Activated naive CD4-positive, alpha-beta T cell treated with anti-CD3 and anti-CD28 coated beads, Interleukin-2, amount 50 U/mL, for 16 hours (primary cell): ENCODE data around the gene SETD7.
A peak's percentile ranks its signal among the peaks of the same experiment; 100 is the strongest.

Source experiments
- DNase-seq: peaks from one replicate; pipeline ENCODE4 v3.0.0-alpha.2; 2020

SETD7 gene

DNA sequence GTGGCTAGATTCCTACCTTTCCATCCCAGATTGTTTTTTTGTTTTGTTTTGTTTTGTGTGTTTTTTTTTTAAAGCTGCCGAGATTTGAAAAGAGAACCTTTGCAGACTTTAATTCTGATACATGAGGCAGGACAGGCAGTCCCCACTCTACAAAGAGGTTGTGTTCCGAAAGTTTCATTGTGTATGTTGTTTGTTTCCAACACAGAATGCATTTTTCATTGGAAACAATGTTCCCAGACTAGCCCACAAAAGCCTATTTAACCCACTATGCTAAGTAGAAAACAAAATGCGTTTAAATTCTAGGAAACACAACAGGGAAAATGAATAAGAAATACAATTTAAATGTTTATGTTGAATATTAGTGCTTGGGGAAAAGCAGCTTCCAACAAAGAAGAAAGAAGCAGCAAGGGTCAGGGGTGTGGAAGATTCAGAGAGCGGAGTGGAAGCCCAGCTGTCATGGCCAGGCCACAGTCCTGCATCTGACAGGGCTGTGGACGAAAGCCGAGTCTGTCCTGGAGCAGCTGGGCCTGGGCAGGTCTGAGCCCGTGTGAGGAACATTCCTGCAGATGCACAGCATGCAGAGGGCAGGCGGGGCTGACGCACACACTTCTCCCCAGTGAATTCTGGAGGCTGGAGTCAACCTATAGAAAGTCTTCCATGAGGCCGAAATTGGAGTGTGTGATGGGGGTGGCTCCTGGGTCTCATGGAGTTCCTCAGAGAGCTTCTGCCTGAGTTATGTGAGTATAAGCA lies 12.4 kb upstream of the SETD7 start:
- DNase-seq: no peak

DNA sequence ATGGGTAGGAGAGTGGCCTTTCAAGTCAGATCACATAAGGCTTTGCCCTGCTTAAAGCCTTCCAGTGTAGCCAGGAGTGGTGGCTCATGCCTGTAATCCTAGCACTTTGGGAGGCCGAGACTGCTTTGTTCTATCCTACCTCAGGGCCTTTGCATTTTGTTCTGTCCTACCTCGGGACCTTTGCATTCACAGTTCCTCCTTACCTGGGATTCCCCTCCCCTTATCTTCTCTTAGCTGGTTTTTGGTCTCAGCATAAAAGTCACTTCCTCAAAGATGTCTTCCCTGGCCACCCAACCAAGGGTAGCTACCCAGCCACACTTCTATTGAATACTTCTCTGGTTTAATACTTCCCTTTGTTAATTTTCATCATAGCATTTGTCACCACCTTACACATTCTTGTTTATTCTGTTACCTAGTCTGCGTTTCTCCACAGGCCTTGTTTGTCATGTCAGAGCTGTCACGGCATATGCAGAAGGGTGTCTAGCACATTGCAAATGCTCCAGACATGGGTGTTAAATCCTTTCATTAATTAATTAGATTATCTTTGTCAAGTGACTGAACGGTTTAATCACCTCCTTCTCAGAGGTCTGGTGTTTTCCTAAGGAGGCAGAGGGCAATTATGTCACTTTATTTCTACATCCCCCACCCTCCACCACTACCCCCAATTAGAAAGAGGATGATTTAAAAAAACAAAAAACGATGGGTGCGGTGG lies 11.3 kb upstream of the SETD7 start:
- DNase-seq: no peak

DNA sequence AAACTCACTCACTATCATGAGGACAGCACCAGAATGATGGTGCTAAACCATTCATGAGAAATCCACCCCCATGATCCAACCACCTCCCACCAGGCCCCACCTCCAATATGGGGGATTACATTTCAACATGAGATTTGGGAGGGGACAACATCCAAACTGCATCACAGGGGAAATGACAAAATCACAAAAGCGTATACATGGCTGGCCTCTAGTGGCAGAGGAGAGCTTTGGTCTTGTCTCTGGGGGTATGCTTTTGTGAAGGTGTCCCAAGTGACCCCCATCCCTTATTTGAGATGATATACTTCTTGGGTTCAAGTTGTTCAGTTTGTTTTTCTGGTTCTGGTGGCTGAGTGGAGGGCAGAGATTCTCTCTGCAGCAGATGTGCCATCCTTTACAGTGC lies 8.5 kb upstream of the SETD7 start:
- DNase-seq: no peak

DNA sequence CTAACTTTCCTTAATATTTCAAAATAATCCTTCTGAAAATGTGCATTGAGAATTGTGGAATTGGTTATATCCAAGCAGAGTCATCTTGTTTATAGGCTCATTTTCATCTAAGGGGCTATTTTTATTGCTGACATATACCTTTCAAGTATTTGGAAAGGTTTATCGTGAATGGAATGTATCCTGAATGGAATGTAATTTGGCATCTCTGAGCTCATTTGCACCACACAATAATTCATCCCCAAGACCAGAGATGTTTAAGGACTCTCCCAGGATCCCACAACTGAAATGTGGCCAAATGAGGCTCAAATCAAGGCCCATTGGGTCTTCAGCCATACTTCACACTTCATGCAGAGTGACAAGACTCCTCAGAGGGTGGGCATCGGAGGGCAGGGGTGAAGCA lies 7.5 kb upstream of the SETD7 start:
- DNase-seq: no peak

DNA sequence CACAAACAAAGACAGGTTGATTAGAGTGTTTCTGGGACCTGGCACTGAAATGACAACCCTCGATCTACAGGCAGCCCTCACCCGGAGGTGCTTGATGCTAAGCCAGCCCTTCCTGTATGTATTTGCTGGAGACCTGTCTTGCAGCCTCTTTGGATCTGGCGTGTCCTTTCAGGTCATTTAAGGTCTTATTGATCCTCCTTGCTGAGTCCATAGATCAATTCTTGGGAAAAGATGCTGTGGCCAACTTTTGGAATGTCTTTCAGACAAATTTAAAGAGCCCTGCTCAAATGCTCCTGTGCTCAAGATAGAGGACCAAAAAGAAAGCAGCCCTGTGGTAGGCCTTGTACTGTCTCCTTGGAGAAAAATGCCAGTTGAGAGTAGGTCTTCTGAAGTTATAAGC lies 6.8 kb upstream of the SETD7 start:
- no peak for DNase-seq

DNA sequence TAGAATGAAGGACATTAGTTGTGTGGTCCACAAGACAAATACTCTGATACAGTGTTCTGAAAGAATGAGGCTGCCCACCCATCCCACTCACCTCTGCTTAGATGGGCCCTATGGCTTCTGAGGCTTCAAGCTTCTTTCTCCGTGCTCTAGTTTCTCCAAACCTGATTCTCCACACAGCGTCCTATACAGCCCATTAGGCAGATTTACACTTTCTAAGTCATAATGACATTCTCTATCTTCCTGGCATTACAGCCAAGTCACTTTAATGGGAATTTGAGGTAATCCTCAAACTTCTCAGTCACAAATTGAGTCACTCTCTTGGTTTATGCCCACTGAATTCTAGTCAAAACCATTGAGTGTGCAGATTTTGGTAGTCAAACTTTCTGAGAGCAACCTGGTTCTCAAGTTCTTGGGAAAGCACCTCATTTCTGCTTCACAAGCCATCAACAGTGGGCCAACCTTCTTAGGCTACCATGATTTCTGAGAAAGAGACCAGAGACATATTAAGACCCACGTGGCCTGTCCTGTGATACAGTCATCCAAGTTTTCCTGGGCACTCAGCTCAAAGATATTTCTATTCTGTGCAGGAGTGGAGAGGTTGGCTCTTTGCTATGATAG lies 6.2 kb upstream of the SETD7 start:
- no peak for DNase-seq

DNA sequence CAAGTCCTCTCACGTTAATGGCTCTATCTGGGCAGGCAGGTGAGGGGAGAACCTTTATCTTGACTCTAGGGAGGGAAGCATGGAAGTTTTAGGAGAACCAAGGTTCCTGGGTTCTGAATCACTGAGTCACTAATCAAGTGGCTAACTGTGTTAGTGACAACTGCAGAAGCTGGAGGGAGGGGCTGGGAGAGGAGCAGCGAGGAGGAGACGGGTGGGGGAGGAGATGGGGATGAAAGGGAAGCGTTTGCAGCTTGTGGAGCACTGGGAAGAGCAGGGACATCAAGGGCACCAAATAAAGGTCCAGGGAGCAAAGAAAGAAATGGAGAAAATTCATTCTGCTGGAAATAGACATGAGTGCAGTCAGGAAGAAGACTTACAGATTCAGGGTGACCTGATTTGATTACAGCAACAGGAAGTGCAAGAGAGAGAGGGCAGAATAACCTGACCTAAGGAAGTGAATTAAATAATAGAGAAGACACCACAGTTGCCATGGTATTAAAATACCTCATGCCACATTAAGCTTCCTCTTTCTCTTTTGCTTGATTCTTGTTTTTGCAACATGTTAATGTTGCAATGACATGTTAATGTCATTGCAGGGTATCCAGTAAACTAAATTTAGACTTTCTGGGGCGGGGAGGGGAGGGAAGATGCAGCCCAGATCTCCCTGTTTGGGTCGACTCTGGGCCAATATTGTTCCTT lies 4.5 kb upstream of the SETD7 start:
- DNase-seq: no peak

DNA sequence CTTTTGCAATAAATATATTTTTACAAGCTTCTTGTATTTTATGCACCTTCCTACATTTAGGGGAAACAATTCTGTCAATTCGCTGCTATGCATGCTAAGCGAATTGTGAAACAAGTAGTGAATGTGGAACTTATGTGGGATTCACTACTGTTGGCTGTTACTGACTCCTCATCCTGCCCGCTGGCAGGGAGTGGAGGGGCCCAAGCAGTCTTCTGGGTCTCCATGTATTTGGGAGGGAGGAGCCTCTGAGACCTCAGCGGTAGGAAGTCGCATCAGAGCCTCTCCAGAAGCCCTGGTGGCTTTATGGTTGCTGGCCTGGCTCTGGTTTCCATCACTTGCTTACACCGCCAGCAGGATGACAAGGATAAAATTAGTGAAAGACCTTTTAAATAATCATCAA lies 3.7 kb upstream of the SETD7 start:
- no peak for DNase-seq

DNA sequence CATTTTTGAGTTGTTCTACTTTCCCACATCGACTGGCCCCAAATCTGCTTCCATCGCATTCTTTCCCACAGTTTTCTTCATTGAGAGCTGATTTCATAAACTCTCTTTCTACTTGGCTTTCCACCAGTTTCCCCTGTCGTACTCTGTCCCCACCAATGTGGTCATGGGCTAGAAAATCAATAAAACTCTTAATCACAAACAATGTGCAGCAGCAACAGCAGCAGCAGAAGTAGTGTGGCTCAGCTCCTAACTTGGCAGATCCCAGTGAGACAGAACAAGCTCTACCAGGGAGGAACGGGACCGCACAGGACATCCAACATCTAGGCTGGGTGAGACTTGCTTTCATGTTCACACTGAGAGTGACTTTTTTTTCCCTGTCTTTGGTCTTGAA lies 3.1 kb upstream of the SETD7 start:
- DNase-seq: no peak

DNA sequence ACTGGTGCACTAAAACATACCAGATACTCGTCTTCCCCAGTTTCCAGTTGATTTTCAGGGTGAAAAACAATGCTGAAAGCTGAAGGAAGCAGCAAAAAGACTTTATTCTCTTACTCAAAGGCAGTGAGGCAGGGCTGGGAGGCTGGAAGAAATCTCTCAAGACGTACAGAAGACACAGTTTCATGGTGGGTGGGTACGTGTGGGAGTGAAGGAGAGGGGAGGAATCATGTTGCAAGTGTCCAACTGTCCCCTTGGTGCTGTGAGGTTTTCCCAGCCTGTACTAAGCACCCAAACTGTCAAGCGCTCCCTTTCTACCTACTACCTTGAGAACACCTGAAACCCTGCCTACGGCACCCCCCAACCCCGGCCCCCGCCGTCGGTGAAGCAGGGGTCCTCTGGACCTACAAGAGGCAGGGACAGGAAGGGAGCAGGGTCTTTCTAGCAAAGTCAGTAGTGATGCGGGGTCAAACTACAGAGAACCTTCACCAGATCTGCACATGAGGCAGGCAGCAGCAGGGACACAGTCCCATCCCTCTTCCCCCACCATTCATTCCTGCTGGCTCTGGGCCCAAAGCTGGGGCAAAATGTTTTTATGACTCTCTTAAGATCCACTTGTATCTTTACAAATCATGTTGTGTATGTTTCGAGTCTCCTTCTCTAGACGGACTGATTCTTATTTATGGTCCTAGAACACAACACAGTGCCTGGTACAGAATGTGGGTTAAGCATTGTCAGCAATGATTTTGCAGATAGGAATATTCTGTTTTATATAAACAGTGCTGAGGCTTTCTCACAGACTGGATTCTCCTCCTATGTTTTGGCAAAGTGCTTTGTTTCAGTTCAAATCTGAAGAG lies 2.4 kb upstream of the SETD7 start:
- DNase-seq: no peak

DNA sequence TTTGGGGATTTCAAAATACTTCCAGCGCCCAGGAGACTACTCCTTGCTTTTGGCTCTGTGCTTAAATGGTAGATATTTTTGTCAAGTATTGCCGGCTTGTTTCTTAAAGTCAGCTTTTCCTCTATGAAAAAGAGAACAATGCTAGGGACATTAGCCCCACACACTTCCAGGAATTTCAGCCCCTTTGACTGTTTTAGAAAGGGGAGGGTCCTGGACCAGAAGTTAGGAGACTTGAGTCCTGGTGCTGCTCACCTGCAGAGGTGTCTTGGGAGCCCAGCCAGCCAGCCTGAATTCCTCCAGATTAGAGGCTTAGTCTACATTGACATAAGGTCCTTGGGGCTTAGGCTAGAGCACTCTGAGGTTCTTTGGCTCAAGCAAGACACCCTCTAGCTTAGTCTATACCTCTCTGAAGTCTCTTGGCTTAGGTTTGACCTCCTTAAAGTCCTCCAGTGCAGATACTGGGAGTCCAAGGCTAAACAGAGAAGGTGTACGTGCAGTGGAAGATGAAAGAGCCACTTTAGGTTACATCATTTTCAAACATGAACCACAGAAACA lies 1.6 kb upstream of the SETD7 start:
- peak; percentile 15 for DNase-seq

DNA sequence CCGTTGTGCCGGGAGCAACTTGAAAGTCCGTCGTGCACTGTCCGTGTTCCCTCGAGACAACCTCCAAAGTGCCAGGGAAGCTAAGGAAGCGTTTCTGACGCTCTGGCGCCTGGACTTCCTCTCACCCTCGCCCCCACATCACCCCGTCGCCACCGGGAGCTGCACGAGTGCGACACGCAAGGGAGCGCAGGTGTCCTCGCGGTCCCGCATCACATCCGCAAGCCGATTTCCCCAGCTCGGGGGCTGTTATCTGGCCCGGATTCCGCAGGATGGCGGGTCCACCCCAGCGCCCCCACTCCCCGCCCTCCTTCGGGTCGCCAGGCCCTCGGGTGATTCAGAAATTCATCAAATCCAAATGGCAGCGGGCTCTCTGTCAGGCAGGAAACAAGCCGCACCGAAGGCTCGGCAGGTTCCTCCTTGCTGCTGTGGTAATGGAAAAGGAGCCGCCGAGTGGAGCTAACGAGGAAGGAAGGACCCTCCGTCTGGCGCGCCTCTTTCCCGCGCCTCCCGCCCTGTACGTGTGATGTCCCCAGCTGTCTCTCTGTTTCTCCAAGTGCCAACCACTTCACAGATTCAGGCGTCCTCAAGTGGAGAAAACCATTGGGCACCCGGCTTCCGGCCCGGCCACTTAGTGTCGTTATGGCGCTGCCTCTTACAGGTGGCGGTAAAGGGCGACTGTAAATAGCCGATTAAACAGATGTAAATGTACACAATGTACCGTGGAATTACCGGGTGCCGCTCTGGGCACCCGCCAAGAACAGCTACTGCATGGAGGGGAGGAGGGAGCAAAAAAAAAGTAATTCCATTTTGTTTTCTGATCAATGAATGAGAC lies 921 bp upstream of the SETD7 start:
- DNase-seq: peak; percentile 65

DNA sequence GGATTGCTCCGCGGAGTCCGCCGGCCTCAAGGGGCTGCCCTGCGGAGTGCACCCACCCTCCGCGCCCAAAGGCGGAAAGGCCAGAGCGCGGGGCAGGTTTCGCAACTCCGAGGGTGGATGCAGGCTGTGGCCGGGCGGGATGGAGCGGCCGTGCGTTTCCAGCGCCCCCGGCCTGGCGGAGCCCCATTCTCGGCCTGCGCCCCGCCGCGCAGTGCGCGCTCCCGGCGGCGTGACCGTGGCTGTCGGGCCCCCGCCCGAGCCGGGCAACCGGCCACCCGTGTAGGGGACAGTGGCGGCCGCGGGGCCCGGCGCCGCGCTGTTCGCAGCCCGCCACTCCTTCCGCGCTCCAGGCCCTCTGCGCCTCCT lies 331 bp downstream of the SETD7 start:
- no peak for DNase-seq

DNA sequence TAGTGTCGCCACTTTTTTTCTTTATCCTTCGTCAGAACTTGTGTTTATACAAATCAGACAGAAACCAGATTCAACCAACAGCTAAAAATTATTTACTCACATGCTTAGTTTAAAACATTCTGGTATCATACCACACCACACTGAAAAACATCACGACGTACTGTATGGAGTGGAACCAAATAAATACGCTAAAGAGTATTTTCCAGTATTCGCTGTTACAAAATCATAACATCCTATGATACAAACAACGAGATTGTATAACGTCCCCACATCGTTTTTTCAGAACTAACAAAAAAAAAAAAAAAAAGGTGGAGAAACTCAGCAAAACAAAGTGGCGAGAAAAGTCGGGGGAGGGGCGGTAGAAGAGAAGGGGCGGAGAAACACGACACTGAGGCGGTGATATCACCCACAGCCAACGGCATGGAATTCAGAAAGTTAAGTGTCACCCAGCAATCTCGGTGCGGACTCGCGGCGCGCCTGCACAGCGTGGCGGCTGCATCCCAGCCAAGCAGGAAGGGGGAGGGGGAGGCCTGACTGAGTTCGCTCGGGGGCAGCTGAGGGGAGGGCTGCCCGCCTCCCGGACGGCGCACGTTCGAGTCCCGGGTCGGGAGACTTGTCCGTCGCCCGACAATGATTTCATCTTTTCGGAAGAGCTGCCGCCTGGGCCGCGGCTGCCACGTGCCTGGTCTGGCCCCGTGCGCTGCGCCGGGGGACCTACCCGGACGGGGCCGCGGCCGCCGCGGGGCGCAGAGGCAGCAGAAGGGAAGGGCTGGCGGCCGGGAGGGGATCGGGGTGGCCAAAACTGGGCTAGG lies 920 bp downstream of the SETD7 start:
- DNase-seq: peak; percentile 85

DNA sequence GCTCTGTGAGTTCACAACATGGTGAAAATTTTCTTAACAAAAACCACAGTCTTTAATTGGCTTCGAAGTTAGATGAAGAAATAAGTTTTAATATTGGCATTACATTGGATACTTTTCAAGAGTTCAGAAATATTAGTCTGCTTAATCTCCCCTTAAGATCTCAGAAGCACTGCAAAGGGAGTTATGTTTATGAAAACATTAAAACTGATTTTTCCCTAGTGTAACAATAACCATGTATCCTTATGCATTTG lies 1.5 kb downstream of the SETD7 start:
- DNase-seq: no peak

DNA sequence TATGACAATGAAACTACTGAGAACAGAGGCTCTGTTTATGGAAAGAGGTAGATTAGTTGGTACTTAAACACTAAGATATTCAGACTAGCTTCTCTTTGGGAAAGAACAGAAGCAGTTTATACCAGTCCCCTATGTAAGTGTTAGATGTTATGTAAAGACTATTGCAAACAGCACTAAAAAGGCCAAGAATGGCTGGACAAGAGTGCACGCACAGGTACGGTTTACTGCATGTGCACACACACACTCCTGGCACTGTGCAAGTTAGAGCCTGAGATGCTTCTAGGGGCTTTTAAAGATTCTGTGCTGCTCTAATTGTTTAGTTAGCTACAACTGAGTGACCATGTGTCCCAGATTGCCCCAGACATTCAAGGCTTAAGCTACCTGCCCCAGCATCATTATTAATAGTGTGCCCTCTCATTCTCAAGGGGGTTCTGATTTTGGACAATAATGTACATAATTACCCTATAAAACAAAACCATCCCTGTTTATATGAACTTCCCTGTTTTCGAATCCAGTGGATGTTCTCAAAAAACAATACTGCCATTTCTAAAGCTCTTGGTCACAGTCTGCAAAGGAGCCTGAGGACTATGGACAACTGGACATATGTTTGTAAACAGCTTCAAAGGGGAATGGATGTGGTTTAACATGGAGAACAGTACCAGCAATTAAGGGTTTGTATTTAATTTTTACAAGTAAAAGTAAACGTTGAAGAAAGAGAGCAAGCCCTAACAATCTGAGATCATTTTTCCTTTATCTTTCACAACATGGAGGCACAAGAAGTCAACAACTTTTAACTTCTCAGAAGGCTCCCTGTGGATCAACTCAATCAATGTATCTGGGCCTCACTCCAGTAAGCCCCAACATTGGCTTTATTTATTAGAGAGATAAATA lies 2.0 kb downstream of the SETD7 start:
- DNase-seq: no peak

DNA sequence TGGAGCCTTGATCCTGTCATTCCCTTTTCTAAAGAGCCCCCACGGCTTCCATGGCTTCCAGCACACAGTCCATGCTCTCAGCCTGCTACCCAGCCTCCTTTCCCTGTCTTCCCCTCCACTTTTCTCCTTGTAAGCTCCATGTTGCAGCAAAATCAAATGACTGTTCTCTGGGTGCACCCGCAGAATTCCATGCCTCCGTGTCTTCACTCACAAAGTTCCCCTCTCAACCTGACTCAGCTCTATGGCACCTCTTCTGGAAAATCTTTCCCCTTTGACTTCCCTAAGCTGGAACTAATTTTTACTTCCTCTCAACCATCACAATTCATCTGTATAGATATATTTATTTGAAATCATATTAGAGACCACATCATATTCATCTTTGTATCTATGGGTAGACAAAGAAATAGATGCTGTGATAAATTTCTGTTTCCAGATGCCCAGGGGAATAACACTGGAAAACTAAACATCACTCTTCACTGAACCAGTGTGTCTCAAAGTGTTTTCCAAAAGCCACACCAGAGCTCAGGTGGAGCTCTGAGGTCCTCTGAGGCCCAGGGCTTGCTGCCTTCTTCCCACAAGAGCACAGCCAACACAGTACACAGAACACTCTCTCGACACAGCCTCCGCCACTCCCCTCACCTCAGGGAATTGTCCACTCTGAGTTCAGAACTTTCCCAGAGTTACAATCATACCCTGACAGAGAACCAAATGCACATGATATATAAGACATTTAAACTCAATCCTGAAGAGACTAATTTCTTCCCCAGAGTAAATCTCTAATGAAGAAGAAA lies 3.3 kb downstream of the SETD7 start:
- DNase-seq: no peak

DNA sequence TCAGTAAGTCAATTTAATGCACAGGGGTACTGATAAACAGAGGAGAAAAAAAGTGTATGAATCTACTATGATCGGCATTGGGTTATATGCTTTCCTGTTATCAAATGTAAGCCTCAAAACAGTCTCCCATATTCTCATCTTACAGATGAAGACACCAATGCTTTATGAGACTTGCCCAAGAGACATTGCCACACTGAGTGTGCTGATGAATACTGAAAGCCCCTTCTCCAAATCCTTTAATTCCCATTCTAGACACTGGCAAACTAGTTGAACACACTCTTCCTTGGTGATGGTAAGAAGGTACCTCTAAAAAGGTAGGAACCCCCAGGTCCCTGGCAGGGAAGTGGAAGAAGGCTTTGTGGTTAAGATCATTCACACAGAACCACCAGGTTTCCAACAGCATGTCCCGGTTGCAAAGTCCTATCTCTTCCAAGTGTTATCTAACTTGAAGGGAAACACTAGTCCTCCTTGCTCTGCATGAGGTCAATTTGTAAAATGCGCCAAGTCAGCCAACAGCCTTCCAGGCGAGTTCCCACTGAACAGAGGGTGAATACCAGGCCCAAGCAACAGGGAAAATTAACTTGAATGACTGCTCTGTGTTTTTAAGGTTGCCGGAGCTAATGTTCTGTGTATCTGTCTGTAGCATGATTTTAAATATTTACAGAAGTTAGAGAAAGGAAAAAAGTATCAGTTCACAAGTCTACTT lies 5.1 kb downstream of the SETD7 start:
- no peak for DNase-seq
